Testis (tissue), 3 donors: ENCODE data around the gene TBPL1. TPM values are rescaled to one million over a fixed set of nuclear protein-coding genes. Genes with fewer than 3 reads are reported as not detected.

Experiments
- DNase-seq: peaks from one replicate; pipeline ENCODE4 v3.0.0-alpha.2; 2019
- H3K27ac ChIP-seq, 2 donors: fragments of 200-600 bp; sonication (generic); one replicate each; pipeline ENCODE4 v1.5.1; 2019
- H3K27me3 ChIP-seq: fragments of 200-600 bp; sonication (generic); one replicate; pipeline ENCODE4 v1.5.1; 2019
- H3K36me3 ChIP-seq: fragments of 200-600 bp; sonication (generic); one replicate; pipeline ENCODE4 v1.5.1; 2017; ENCODE audit warnings: low read depth; ENCODE audit errors: missing control alignments
- H3K4me1 ChIP-seq: fragments of 200-600 bp; sonication (generic); one replicate; pipeline ENCODE4 v1.5.1; 2019
- H3K4me3 ChIP-seq, 2 donors: fragments of 200-600 bp; sonication (generic); one replicate each; pipeline ENCODE4 v1.5.1; 2017 to 2019
- H3K9me3 ChIP-seq: fragments of 200-600 bp; sonication (generic); one replicate; pipeline ENCODE4 v1.5.1; 2017
- CTCF ChIP-seq, 3 experiments: fragments of 450-650 bp in 2 of 3; fragments of 200-600 bp in 1 of 3; sonication (generic) in 1 of 3; IDR thresholded peaks; one replicate each; pipeline ENCODE4 v1.5.1; 2016 to 2019; ENCODE audit warnings: antibody characterized with exemption in 3 of 3, mild to moderate bottlenecking in 2 of 3, moderate library complexity in 1 of 3
- POLR2A ChIP-seq: fragments of 450-650 bp; IDR thresholded peaks from one replicate; pipeline ENCODE4 v1.6.1; 2017; ENCODE audit warnings: antibody characterized with exemption, mild to moderate bottlenecking, moderate library complexity
- WGBS, 2 donors: methylation state at CpG; one replicate each; pipeline ENCODE4 v1.1.5; 2018; 5-methylcytosine and 5-hydroxymethylcytosine counted together
- intact Hi-C: fragments of 100-400 bp; cut with DNase I; formaldehyde crosslinking; loops from one replicate; pipeline ENCODE4 v1.15.1; 2023; ENCODE audit warnings: low total_unique reads
- polyA plus RNA-seq: library from polyadenylated mRNA; stranded (reverse); fragments of 350-450 nt; fragmentation: Illumina TruSeq; extraction: RNeasy Lipid Tissue Mini Kit (QIAGEN cat#74804); gene quantifications from one replicate; pipeline ENCODE4 v1.2.3, GENCODE V29; 2014; ENCODE audit warnings: low read depth, low replicate concordance; ENCODE audit not compliant: insufficient read depth
- total RNA-seq, 2 donors: library from RNA; depleted of rRNA; stranded (reverse); fragments of >200 nt; gene quantifications; one replicate each; pipeline ENCODE4 v1.2.3, GENCODE V29; 2016

Gene TBPL1
- total and polyA plus RNA-seq, 3 donors from 2014 or later: 63.4 to 327 (median 77.9) TPM

- Histone ChIP-seq H3K27me3 (no peaks in the 10 kb centered on the region), H3K27ac (no peak overlapping the region), H3K4me1 (no peaks in the 10 kb centered on the region), H3K9me3 (no peaks in the 10 kb centered on the region), H3K36me3 (no peaks in the 10 kb centered on the region), H3K4me3 (no peak overlapping the region)
- DNase-seq: no peak
- TF ChIP-seq POLR2A: no peak
- TF ChIP-seq CTCF (IDR thresholded peaks at IDR 0.05): no peak
- WGBS, 2 donors: 73 to 74% methylated on average over 5 to 6 of the region's 6 CpGs
- intact Hi-C loops: no loop called here
These were observed 76.8 kb downstream of the TBPL1 start for GRCh38 chr6:134029495-134030455.

GRCh38 chr6:134031696-134032255 is 78.8 kb downstream of the TBPL1 start:
- no peak for TF ChIP-seq POLR2A
- no peak for TF ChIP-seq CTCF (IDR thresholded peaks at IDR 0.05)
- DNase-seq: no peak
- 90 to 92% methylated on average over 2 of the region's 2 CpGs for WGBS, 2 donors

GRCh38 chr6:134034478-134034877 is 81.5 kb downstream of the TBPL1 start:
- 75 to 93% methylated on average over 1 of the region's 1 CpG for WGBS, 2 donors
- Histone ChIP-seq H3K9me3 (no peaks in the 10 kb centered on the region), H3K27ac (no peak overlapping the region), H3K36me3 (no peaks in the 10 kb centered on the region), H3K27me3 (no peaks in the 10 kb centered on the region), H3K4me1 (no peaks in the 10 kb centered on the region), H3K4me3 (no peak overlapping the region)
- intact Hi-C loops: no loop called here
- no peak for TF ChIP-seq POLR2A
- TF ChIP-seq CTCF (IDR thresholded peaks at IDR 0.05): no peak
- no peak for DNase-seq

More at GRCh38 chr6:134031696-134032255, 78.8 kb downstream of the TBPL1 start:
- Histone ChIP-seq H3K4me1 (no peaks in the 10 kb centered on the region), H3K4me3 (no peak overlapping the region), H3K27me3 (no peaks in the 10 kb centered on the region), H3K36me3 (no peaks in the 10 kb centered on the region), H3K9me3 (no peaks in the 10 kb centered on the region), H3K27ac (no peak overlapping the region)
- intact Hi-C loops: no loop called here

GRCh38 chr6:134034961-134035822 is 82.2 kb downstream of the TBPL1 start:
- DNase-seq: no peak
- Histone ChIP-seq H3K36me3 (no peaks in the 10 kb centered on the region), H3K27ac (no peak overlapping the region), H3K9me3 (no peaks in the 10 kb centered on the region), H3K27me3 (no peaks in the 10 kb centered on the region), H3K4me3 (no peak overlapping the region), H3K4me1 (no peaks in the 10 kb centered on the region)
- intact Hi-C loops: no loop called here
- WGBS, 2 donors: 69 to 70% methylated on average over 7 of the region's 7 CpGs
- TF ChIP-seq POLR2A: no peak
- no peak for TF ChIP-seq CTCF (IDR thresholded peaks at IDR 0.05)
